HCT116 (cell line): ENCODE measurements around the gene GPR6. TPM values are rescaled to one million over a fixed set of nuclear protein-coding genes. Genes with fewer than 3 reads are reported as not detected.
A peak's percentile ranks its signal among the peaks of the same experiment; 100 is the strongest.

Source experiments
- ATAC-seq: fragments of 200-7000 bp; cut with Tn5 transposase; 2 replicates; pipeline ENCODE4 v1.9.1; 2020; ENCODE audit warnings: mild to moderate bottlenecking, moderate library complexity
- Bru-seq: library from RNA; stranded (reverse); fragments of 400-500 nt; gene quantifications from one replicate; lab custom pipeline; 2021; lab: Mats Ljungman, UMichigan
- BruChase-seq, 2 experiments: library from RNA; stranded (reverse); fragments of 400-500 nt; gene quantifications; one replicate each; lab custom pipeline; 2021; lab: Mats Ljungman, UMichigan
- BruUV-seq: library from RNA; stranded (reverse); fragments of 400-500 nt; replicated peaks from 2 replicates; lab custom pipeline; 2021; lab: Mats Ljungman, UMichigan
- CTCF ChIA-PET: fragments of 300-600 bp; sonication (Branson Sonifier 250); formaldehyde crosslinking; loops from one replicate; lab custom pipeline; 2021; ENCODE audit warnings: antibody characterized with exemption; lab: Charles Lee
- POLR2A ChIA-PET: fragments of 300-600, 350-600 bp; sonication (Branson Sonifier 250); formaldehyde crosslinking; loops from one replicate; lab custom pipeline; 2021; ENCODE audit warnings: antibody characterized with exemption; lab: Charles Lee
- RAD21 ChIA-PET, 2 experiments: fragments of 300-600 bp; sonication (Branson Sonifier 250); formaldehyde crosslinking; loops; one replicate each; lab custom pipeline; 2023; ENCODE audit warnings: low total read pairs in 2 of 2; ENCODE audit not compliant: uncharacterized antibody in 2 of 2, unreplicated experiment in 2 of 2, low non-redundant PET in 1 of 2; lab: Charles Lee
- DNase-seq: peaks from one replicate; pipeline ENCODE4 v3.0.0-alpha.2; 2010; ENCODE audit warnings: low read depth, low spot score
- H2AFZ ChIP-seq: fragments of 200-600 bp; shearing (Covaris generic), sonication (generic); 2 replicates; pipeline ENCODE4 v1.6.1; 2017; ENCODE audit warnings: low read depth, mixed run types, mixed read lengths, antibody characterized with exemption, low read length; ENCODE audit not compliant: poor library complexity, severe bottlenecking
- H3K27ac ChIP-seq: 2 replicates; pipeline ENCODE4 v1.5.1; 2012; ENCODE audit warnings: low read depth, low read length
- H3K27me3 ChIP-seq: fragments of 200-600 bp; sonication (generic); 2 replicates; pipeline ENCODE4 v1.6.1; 2016; ENCODE audit warnings: mixed run types, low read length, mixed read lengths; ENCODE audit not compliant: insufficient read depth
- H3K36me3 ChIP-seq, 2 experiments: fragments of 200-500 bp in 1 of 2; fragments of 200-600 bp in 1 of 2; sonication (Bioruptor generic) in 1 of 2; sonication (generic) in 1 of 2; 2 replicates each; pipeline versions ENCODE4 v1.5.1 to v1.6.1; 2014 to 2016; ENCODE audit warnings: low read length in 2 of 2, inconsistent platforms in 1 of 2, mixed read lengths in 1 of 2, mixed run types in 1 of 2; ENCODE audit not compliant: insufficient read depth in 2 of 2, control insufficient read depth in 1 of 2
- H3K4me1 ChIP-seq, 2 experiments: fragments of 200-600 bp in 1 of 2; sonication (generic) in 1 of 2; 2 replicates each; pipeline versions ENCODE4 v1.5.1 to v1.6.1; 2012 to 2017; ENCODE audit warnings: low read length in 2 of 2, inconsistent platforms in 1 of 2, mild to moderate bottlenecking in 1 of 2, mixed read lengths in 1 of 2, mixed run types in 1 of 2, moderate library complexity in 1 of 2; ENCODE audit not compliant: insufficient read depth in 2 of 2, control insufficient read depth in 1 of 2
- H3K4me2 ChIP-seq: fragments of 200-600 bp; sonication (generic); 2 replicates; pipeline ENCODE4 v1.6.1; 2017; ENCODE audit warnings: mixed run types, low read length, mixed read lengths
- H3K4me3 ChIP-seq, 2 experiments: fragments of 200-600 bp in 1 of 2; sonication (generic) in 1 of 2; replicated peaks in 1 of 2; 2 replicates each; pipeline ENCODE4 v1.5.1; 2011 to 2016; ENCODE audit warnings: low read length in 2 of 2, control low read depth in 1 of 2, low read depth in 1 of 2, mild to moderate bottlenecking in 1 of 2, mixed read lengths in 1 of 2, mixed run types in 1 of 2
- H3K79me2 ChIP-seq: fragments of 200-600 bp; sonication (generic); 2 replicates; pipeline ENCODE4 v1.6.1; 2017; ENCODE audit warnings: mild to moderate bottlenecking, mixed run types, low read length, moderate library complexity, mixed read lengths; ENCODE audit not compliant: insufficient read depth
- H3K9ac ChIP-seq: fragments of 200-600 bp; sonication (generic); 2 replicates; pipeline ENCODE4 v1.6.1; 2016; ENCODE audit warnings: low read length, mixed read lengths
- H3K9me2 ChIP-seq: fragments of 200-600 bp; sonication (generic), shearing (Covaris generic); 2 replicates; pipeline ENCODE4 v1.6.1; 2017; ENCODE audit warnings: mixed run types, mild to moderate bottlenecking, moderate library complexity; ENCODE audit not compliant: insufficient read depth
- H3K9me3 ChIP-seq, 2 experiments: fragments of 200-500 bp in 1 of 2; fragments of 200-600 bp in 1 of 2; sonication (Bioruptor generic) in 1 of 2; sonication (generic) in 1 of 2; 2 replicates each; pipeline ENCODE4 v1.6.1; 2014 to 2017; ENCODE audit warnings: low read length in 2 of 2, mixed read lengths in 2 of 2, inconsistent platforms in 1 of 2, low read depth in 1 of 2, mild to moderate bottlenecking in 1 of 2, mixed run types in 1 of 2, moderate library complexity in 1 of 2; ENCODE audit not compliant: control insufficient read depth in 1 of 2, insufficient read depth in 1 of 2
- H4K20me1 ChIP-seq: fragments of 200-600 bp; sonication (generic), shearing (Covaris generic); 2 replicates; pipeline ENCODE4 v1.6.1; 2017; ENCODE audit warnings: mixed run types, mild to moderate bottlenecking, moderate library complexity; ENCODE audit not compliant: insufficient read depth
- RAD21 ChIP-seq: IDR thresholded peaks from 2 replicates; pipeline ENCODE4 v1.6.1; 2012; ENCODE audit warnings: low read depth, mild to moderate bottlenecking
- REST ChIP-seq: IDR thresholded peaks from 2 replicates; pipeline ENCODE4 v1.6.1; 2012; ENCODE audit warnings: low read depth
- intact Hi-C: fragments of 100-400 bp; cut with micrococcal nuclease; formaldehyde crosslinking; loops from 2 replicates; pipeline ENCODE4 v1.10.0; 2022
- long read RNA-seq: library from polyadenylated mRNA; unstranded; transcript quantifications from one replicate; pipeline ENCODE4 v2.0.0, GENCODE V29; 2021; ENCODE audit not compliant: unreplicated experiment
- polyA plus RNA-seq: library from polyadenylated mRNA; unstranded; fragments of >200 nt; gene quantifications from 2 replicates; pipeline ENCODE4 v1.2.1, GENCODE V29; 2012; ENCODE audit warnings: missing spikeins
- total RNA-seq: library from RNA; stranded (reverse); gene quantifications from one replicate; pipeline ENCODE4 v1.2.1, GENCODE V29; 2021; ENCODE audit not compliant: unreplicated experiment
- TF ChIP-seq, protein P1 (sequence below): IDR thresholded peaks from 2 replicates; pipeline ENCODE4 v1.6.1; 2012
- TF ChIP-seq, protein P2 (sequence below), 3 experiments: fragments of 200-600 bp in 1 of 3; sonication (generic) in 1 of 3; IDR thresholded peaks in 2 of 3; conservative IDR thresholded peaks in 1 of 3; 2 replicates each; pipeline ENCODE4 v1.5.1; 2012 to 2017; ENCODE audit warnings: low read depth in 2 of 3, low read length in 2 of 3, antibody characterized with exemption in 1 of 3, borderline replicate concordance in 1 of 3, control low read depth in 1 of 3, mild to moderate bottlenecking in 1 of 3, mixed read lengths in 1 of 3, mixed run types in 1 of 3, moderate library complexity in 1 of 3; ENCODE audit not compliant: insufficient read depth in 1 of 3

GPR6 gene, protein sequence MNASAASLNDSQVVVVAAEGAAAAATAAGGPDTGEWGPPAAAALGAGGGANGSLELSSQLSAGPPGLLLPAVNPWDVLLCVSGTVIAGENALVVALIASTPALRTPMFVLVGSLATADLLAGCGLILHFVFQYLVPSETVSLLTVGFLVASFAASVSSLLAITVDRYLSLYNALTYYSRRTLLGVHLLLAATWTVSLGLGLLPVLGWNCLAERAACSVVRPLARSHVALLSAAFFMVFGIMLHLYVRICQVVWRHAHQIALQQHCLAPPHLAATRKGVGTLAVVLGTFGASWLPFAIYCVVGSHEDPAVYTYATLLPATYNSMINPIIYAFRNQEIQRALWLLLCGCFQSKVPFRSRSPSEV
- total RNA-seq (not detected), Bru-seq, nascent RNA (not detected), BruChase-seq, experiment 1, labeled RNA remaining after a 6-hour chase (not detected), BruChase-seq, experiment 2, labeled RNA remaining after a 2-hour chase (percentile 15 among the genes with signal in this experiment)
- not detected in 2 replicates for polyA plus RNA-seq
- long read RNA-seq, result 0 reads

- H3K9me2 ChIP-seq, result no peaks in the 10 kb centered on the region
- DNase-seq (no peak), ATAC-seq (peak; percentile 59; the same call in 1 of the 2 replicates)
- ChIA-PET RAD21 (no interaction called here), CTCF (no interaction called here), POLR2A (no interaction called here)
- no peaks in the 10 kb centered on the region for H3K36me3 ChIP-seq
- H4K20me1 ChIP-seq, result no peaks in the 10 kb centered on the region
- no peak within 1 kb of the TSS for H3K9ac ChIP-seq
- H3K27ac ChIP-seq, result no peak within 1 kb of the TSS
- H3K4me1 ChIP-seq, result no peaks in the 10 kb centered on the region
- H3K27me3 ChIP-seq, result peaks cover 36% of the 10 kb centered on the region
- no peaks in the 10 kb centered on the region for H3K79me2 ChIP-seq
- no peak within 1 kb of the TSS for H3K4me3 ChIP-seq
- TF ChIP-seq REST (peak; percentile 98), RAD21 (no peak)
- TF ChIP-seq, protein P1, sequence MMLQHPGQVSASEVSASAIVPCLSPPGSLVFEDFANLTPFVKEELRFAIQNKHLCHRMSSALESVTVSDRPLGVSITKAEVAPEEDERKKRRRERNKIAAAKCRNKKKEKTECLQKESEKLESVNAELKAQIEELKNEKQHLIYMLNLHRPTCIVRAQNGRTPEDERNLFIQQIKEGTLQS, result no peak
- TF ChIP-seq, protein P2, sequence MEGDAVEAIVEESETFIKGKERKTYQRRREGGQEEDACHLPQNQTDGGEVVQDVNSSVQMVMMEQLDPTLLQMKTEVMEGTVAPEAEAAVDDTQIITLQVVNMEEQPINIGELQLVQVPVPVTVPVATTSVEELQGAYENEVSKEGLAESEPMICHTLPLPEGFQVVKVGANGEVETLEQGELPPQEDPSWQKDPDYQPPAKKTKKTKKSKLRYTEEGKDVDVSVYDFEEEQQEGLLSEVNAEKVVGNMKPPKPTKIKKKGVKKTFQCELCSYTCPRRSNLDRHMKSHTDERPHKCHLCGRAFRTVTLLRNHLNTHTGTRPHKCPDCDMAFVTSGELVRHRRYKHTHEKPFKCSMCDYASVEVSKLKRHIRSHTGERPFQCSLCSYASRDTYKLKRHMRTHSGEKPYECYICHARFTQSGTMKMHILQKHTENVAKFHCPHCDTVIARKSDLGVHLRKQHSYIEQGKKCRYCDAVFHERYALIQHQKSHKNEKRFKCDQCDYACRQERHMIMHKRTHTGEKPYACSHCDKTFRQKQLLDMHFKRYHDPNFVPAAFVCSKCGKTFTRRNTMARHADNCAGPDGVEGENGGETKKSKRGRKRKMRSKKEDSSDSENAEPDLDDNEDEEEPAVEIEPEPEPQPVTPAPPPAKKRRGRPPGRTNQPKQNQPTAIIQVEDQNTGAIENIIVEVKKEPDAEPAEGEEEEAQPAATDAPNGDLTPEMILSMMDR (IDR thresholded peaks at IDR 0.05 in 2 of 3, conservative IDR thresholded peaks at IDR 0.05 in 1 of 3; ENCODE audit: borderline replicate concordance in 1 of 3, insufficient read depth in 1 of 3, low read depth in 2 of 3, low read length in 2 of 3), result no peak
- intact Hi-C loops, result no loop called here
- BruUV-seq, result no TSS peak
- no peaks in the 10 kb centered on the region for H3K9me3 ChIP-seq
- H2AFZ ChIP-seq, result no peak within 1 kb of the TSS
- no peak within 1 kb of the TSS for H3K4me2 ChIP-seq
Observed at GRCh38 chr6:109978174-109979032, at the start of gene GPR6. TSS of gene GPR6 (plus strand) at chr6:109978311. CDS start at chr6:109979113, 802 bp downstream.
